ENCODE data around the gene FOXN3.

FOXN3 gene

GRCh38 chr14:89339158-89339557, 77.9 kb downstream of the FOXN3 start:
- Histone ChIP-seq H3K27ac (ENCODE audit: low read depth, low read length) (no peak overlapping the region), H3K79me2 (ENCODE audit: control insufficient read depth, insufficient read depth, low read length, poor library complexity) (peaks cover 2% of the 10 kb centered on the region), H3K36me3 (ENCODE audit: control insufficient read depth in 1 of 2, insufficient read depth in 2 of 2, low read length in 2 of 2) (peaks cover 0 to 2% of the 10 kb centered on the region in 2 experiments), H3K18ac (ENCODE audit: low read length) (peak overlapping the region; percentile 16), H2AK5ac (ENCODE audit: low read length) (peak overlapping the region; percentile 29), H4K12ac (ENCODE audit: low read depth, low read length) (peak overlapping the region; percentile 36), H2BK12ac (ENCODE audit: low read length) (no peak overlapping the region), H2BK5ac (ENCODE audit: low read depth, low read length, poor library complexity) (no peak overlapping the region), H2BK120ac (ENCODE audit: insufficient read depth, low read length, poor library complexity) (no peak overlapping the region), H3K23ac (ENCODE audit: low read length) (no peak overlapping the region), H3K4me2 (ENCODE audit: low read length) (no peak overlapping the region), H2AFZ (ENCODE audit: insufficient read depth, low read length, poor library complexity) (no peak overlapping the region), H3K79me1 (ENCODE audit: low read length) (no peaks in the 10 kb centered on the region), H3K4me3 (ENCODE audit: low read depth, low read length) (no peak overlapping the region), H3K4ac (ENCODE audit: low read depth, low read length) (no peak overlapping the region), H3K9ac (ENCODE audit: low read length) (no peak overlapping the region), H3K4me1 (ENCODE audit: control insufficient read depth in 1 of 2, insufficient read depth in 2 of 2, low read length in 2 of 2) (peaks cover 0 to 5% of the 10 kb centered on the region in 2 experiments), H4K8ac (ENCODE audit: low read depth, low read length) (no peak overlapping the region), H3K14ac (ENCODE audit: low read length) (no peak overlapping the region), H4K91ac (ENCODE audit: low read depth, low read length) (no peak overlapping the region), H3K9me3 (ENCODE audit: insufficient read depth, low read depth, low read length) (no peaks in the 10 kb centered on the region), H3K27me3 (ENCODE audit: insufficient read depth, low read length) (no peaks in the 10 kb centered on the region)
- DNase-seq, result no peak
- no CpG with 5 or more reads among the region's 9 CpGs for WGBS (ENCODE audit: extremely low coverage, insufficient coverage, insufficient read length)

GRCh38 chr14:89336338-89336737, 80.7 kb downstream of the FOXN3 start:
- Histone ChIP-seq H3K79me1 (ENCODE audit: low read length) (no peaks in the 10 kb centered on the region), H4K91ac (ENCODE audit: low read depth, low read length) (no peak overlapping the region), H3K36me3 (ENCODE audit: control insufficient read depth in 1 of 2, insufficient read depth in 2 of 2, low read length in 2 of 2) (peaks cover 0 to 2% of the 10 kb centered on the region in 2 experiments), H3K14ac (ENCODE audit: low read length) (no peak overlapping the region), H3K4me3 (ENCODE audit: low read depth, low read length) (no peak overlapping the region), H2BK120ac (ENCODE audit: insufficient read depth, low read length, poor library complexity) (no peak overlapping the region), H3K18ac (ENCODE audit: low read length) (no peak overlapping the region), H4K12ac (ENCODE audit: low read depth, low read length) (no peak overlapping the region), H2BK12ac (ENCODE audit: low read length) (no peak overlapping the region), H3K4me2 (ENCODE audit: low read length) (no peak overlapping the region), H3K4me1 (ENCODE audit: control insufficient read depth in 1 of 2, insufficient read depth in 2 of 2, low read length in 2 of 2) (peaks cover 0 to 5% of the 10 kb centered on the region in 2 experiments), H2AK5ac (ENCODE audit: low read length) (no peak overlapping the region), H3K23ac (ENCODE audit: low read length) (no peak overlapping the region), H3K79me2 (ENCODE audit: control insufficient read depth, insufficient read depth, low read length, poor library complexity) (peaks cover 2% of the 10 kb centered on the region), H3K4ac (ENCODE audit: low read depth, low read length) (no peak overlapping the region), H3K27me3 (ENCODE audit: insufficient read depth, low read length) (no peaks in the 10 kb centered on the region), H4K8ac (ENCODE audit: low read depth, low read length) (no peak overlapping the region), H2AFZ (ENCODE audit: insufficient read depth, low read length, poor library complexity) (no peak overlapping the region), H3K9me3 (ENCODE audit: insufficient read depth, low read depth, low read length) (no peaks in the 10 kb centered on the region), H3K9ac (ENCODE audit: low read length) (no peak overlapping the region), H3K27ac (ENCODE audit: low read depth, low read length) (no peak overlapping the region), H2BK5ac (ENCODE audit: low read depth, low read length, poor library complexity) (no peak overlapping the region)
- DNase-seq, result no peak
- no CpG with 5 or more reads among the region's 3 CpGs for WGBS (ENCODE audit: extremely low coverage, insufficient coverage, insufficient read length)

- no peak overlapping the region for H2BK5ac ChIP-seq (ENCODE audit: low read depth, low read length, poor library complexity)
- no peak overlapping the region for H2AFZ ChIP-seq (ENCODE audit: insufficient read depth, low read length, poor library complexity)
- H3K27me3 ChIP-seq (ENCODE audit: insufficient read depth, low read length), result no peaks in the 10 kb centered on the region
- H2BK120ac ChIP-seq (ENCODE audit: insufficient read depth, low read length, poor library complexity), result no peak overlapping the region
- H4K8ac ChIP-seq (ENCODE audit: low read depth, low read length), result no peak overlapping the region
- no peaks in the 10 kb centered on the region for H3K79me1 ChIP-seq (ENCODE audit: low read length)
- no peak overlapping the region for H3K23ac ChIP-seq (ENCODE audit: low read length)
- no peak overlapping the region for H3K18ac ChIP-seq (ENCODE audit: low read length)
- H3K4me3 ChIP-seq (ENCODE audit: low read depth, low read length), result no peak overlapping the region
- no peaks in the 10 kb centered on the region for H3K9me3 ChIP-seq (ENCODE audit: insufficient read depth, low read depth, low read length)
- no peak overlapping the region for H3K27ac ChIP-seq (ENCODE audit: low read depth, low read length)
- H3K4ac ChIP-seq (ENCODE audit: low read depth, low read length), result no peak overlapping the region
- no CpG with 5 or more reads among the region's 3 CpGs for WGBS (ENCODE audit: extremely low coverage, insufficient coverage, insufficient read length)
- H3K36me3 ChIP-seq (ENCODE audit: control insufficient read depth in 1 of 2, insufficient read depth in 2 of 2, low read length in 2 of 2), result no peaks in the 10 kb centered on the region
- no peak overlapping the region for H4K12ac ChIP-seq (ENCODE audit: low read depth, low read length)
- no peak overlapping the region for H2AK5ac ChIP-seq (ENCODE audit: low read length)
- H3K14ac ChIP-seq (ENCODE audit: low read length), result no peak overlapping the region
- DNase-seq, result no peak
- H3K9ac ChIP-seq (ENCODE audit: low read length), result no peak overlapping the region
- no peak overlapping the region for H3K4me2 ChIP-seq (ENCODE audit: low read length)
- H3K79me2 ChIP-seq (ENCODE audit: control insufficient read depth, insufficient read depth, low read length, poor library complexity), result no peaks in the 10 kb centered on the region
- H2BK12ac ChIP-seq (ENCODE audit: low read length), result no peak overlapping the region
- H4K91ac ChIP-seq (ENCODE audit: low read depth, low read length), result no peak overlapping the region
- peaks cover 0 to 4% of the 10 kb centered on the region in 2 experiments for H3K4me1 ChIP-seq (ENCODE audit: control insufficient read depth in 1 of 2, insufficient read depth in 2 of 2, low read length in 2 of 2)
Observed at GRCh38 chr14:89332031-89332430, 85.0 kb downstream of the FOXN3 start.

- H3K79me1 ChIP-seq (ENCODE audit: low read length), result no peaks in the 10 kb centered on the region
- H2BK5ac ChIP-seq (ENCODE audit: low read depth, low read length, poor library complexity), result no peak overlapping the region
- H4K91ac ChIP-seq (ENCODE audit: low read depth, low read length), result no peak overlapping the region
- H3K36me3 ChIP-seq (ENCODE audit: control insufficient read depth in 1 of 2, insufficient read depth in 2 of 2, low read length in 2 of 2), result peaks cover 0 to 2% of the 10 kb centered on the region in 2 experiments
- no peak overlapping the region for H3K9ac ChIP-seq (ENCODE audit: low read length)
- no peak overlapping the region for H3K14ac ChIP-seq (ENCODE audit: low read length)
- no peak overlapping the region for H3K18ac ChIP-seq (ENCODE audit: low read length)
- no peaks in the 10 kb centered on the region for H3K27me3 ChIP-seq (ENCODE audit: insufficient read depth, low read length)
- no peak overlapping the region for H3K4ac ChIP-seq (ENCODE audit: low read depth, low read length)
- H3K4me1 ChIP-seq (ENCODE audit: control insufficient read depth in 1 of 2, insufficient read depth in 2 of 2, low read length in 2 of 2), result peaks cover 0 to 2% of the 10 kb centered on the region in 2 experiments
- H3K23ac ChIP-seq (ENCODE audit: low read length), result no peak overlapping the region
- DNase-seq, result no peak
- H4K8ac ChIP-seq (ENCODE audit: low read depth, low read length), result no peak overlapping the region
- H3K4me2 ChIP-seq (ENCODE audit: low read length), result no peak overlapping the region
- no peak overlapping the region for H3K4me3 ChIP-seq (ENCODE audit: low read depth, low read length)
- H3K79me2 ChIP-seq (ENCODE audit: control insufficient read depth, insufficient read depth, low read length, poor library complexity), result no peaks in the 10 kb centered on the region
- H2AFZ ChIP-seq (ENCODE audit: insufficient read depth, low read length, poor library complexity), result no peak overlapping the region
- no peak overlapping the region for H2BK12ac ChIP-seq (ENCODE audit: low read length)
- no peak overlapping the region for H4K12ac ChIP-seq (ENCODE audit: low read depth, low read length)
- no peak overlapping the region for H2AK5ac ChIP-seq (ENCODE audit: low read length)
- no peak overlapping the region for H3K27ac ChIP-seq (ENCODE audit: low read depth, low read length)
- H2BK120ac ChIP-seq (ENCODE audit: insufficient read depth, low read length, poor library complexity), result no peak overlapping the region
- H3K9me3 ChIP-seq (ENCODE audit: insufficient read depth, low read depth, low read length), result no peaks in the 10 kb centered on the region
- WGBS (ENCODE audit: extremely low coverage, insufficient coverage, insufficient read length), result no CpG with 5 or more reads among the region's 5 CpGs
Observed at GRCh38 chr14:89331398-89331797, 85.6 kb downstream of the FOXN3 start.
